HepG2 (cell line): ENCODE measurements around the gene MSMB. TPM values are rescaled to one million over a fixed set of nuclear protein-coding genes. Genes with fewer than 3 reads are reported as not detected.

Source experiments
- ATF2 ChIP-seq: sonication (generic); formaldehyde crosslinking; IDR thresholded peaks from 2 replicates; pipeline ENCODE4 v1.4.0; 2020; ENCODE audit warnings: missing genetic modification reagents
- CBFB ChIP-seq: sonication (generic); formaldehyde crosslinking; IDR thresholded peaks from 2 replicates; pipeline ENCODE4 v1.4.0; 2020; ENCODE audit warnings: missing genetic modification reagents
- GABPA ChIP-seq, 2 experiments: IDR thresholded peaks; 2 replicates each; pipeline ENCODE4 v1.6.1; 2011 to 2016; ENCODE audit warnings: low read depth in 2 of 2, low read length in 1 of 2, missing biosample characterization in 1 of 2, missing genetic modification characterization in 1 of 2
- ISL2 ChIP-seq: sonication (generic); formaldehyde crosslinking; IDR thresholded peaks from 2 replicates; pipeline ENCODE4 v1.5.0; 2020; ENCODE audit warnings: missing genetic modification reagents
- KDM1A ChIP-seq: IDR thresholded peaks from 2 replicates; pipeline ENCODE4 v1.6.1; 2016; ENCODE audit warnings: missing compliant biosample characterization
- LCORL ChIP-seq, 2 experiments: fragments of 450-650 bp in 1 of 2; sonication (generic) in 1 of 2; formaldehyde crosslinking in 1 of 2; IDR thresholded peaks; 2 replicates each; pipeline versions ENCODE4 v1.5.0 to v1.6.1; 2017 to 2020; ENCODE audit warnings: antibody characterized with exemption in 1 of 2, missing genetic modification reagents in 1 of 2
- POGZ ChIP-seq: sonication (generic); formaldehyde crosslinking; IDR thresholded peaks from 2 replicates; pipeline ENCODE4 v1.4.0; 2020; ENCODE audit warnings: mild to moderate bottlenecking, missing genetic modification reagents
- SKIL ChIP-seq: sonication (generic); formaldehyde crosslinking; IDR thresholded peaks from 2 replicates; pipeline ENCODE4 v1.8.0; 2022; ENCODE audit warnings: missing genetic modification reagents, mild to moderate bottlenecking, moderate library complexity, borderline replicate concordance
- SMYD3 ChIP-seq: sonication (generic); formaldehyde crosslinking; IDR thresholded peaks from 2 replicates; pipeline ENCODE4 v1.8.1; 2023; ENCODE audit warnings: mild to moderate bottlenecking, missing genetic modification reagents
- TCF12 ChIP-seq, 2 experiments: fragments of 450-650 bp in 1 of 2; sonication (generic) in 1 of 2; formaldehyde crosslinking in 1 of 2; IDR thresholded peaks; 2 replicates each; pipeline versions ENCODE4 v1.6.1 to v1.8.0; 2017 to 2022; ENCODE audit warnings: antibody characterized with exemption in 1 of 2, mild to moderate bottlenecking in 1 of 2, missing genetic modification reagents in 1 of 2, moderate library complexity in 1 of 2
- TIGD3 ChIP-seq: sonication (generic); formaldehyde crosslinking; IDR thresholded peaks from 2 replicates; pipeline ENCODE4 v1.5.1; 2020; ENCODE audit warnings: mild to moderate bottlenecking, missing genetic modification reagents, borderline replicate concordance
- ZBTB8A ChIP-seq: sonication (generic); formaldehyde crosslinking; IDR thresholded peaks from 2 replicates; pipeline ENCODE4 v1.4.0; 2020; ENCODE audit warnings: mild to moderate bottlenecking, low read depth, missing genetic modification reagents, borderline replicate concordance
- ZKSCAN1 ChIP-seq: fragments of 150-350 bp; IDR thresholded peaks from 2 replicates; pipeline ENCODE4 v1.6.1; 2014; ENCODE audit warnings: low read length
- ZNF224 ChIP-seq: sonication (generic); formaldehyde crosslinking; IDR thresholded peaks from 2 replicates; pipeline ENCODE4 v1.5.0; 2020; ENCODE audit warnings: mild to moderate bottlenecking, missing genetic modification reagents
- ZNF772 ChIP-seq: sonication (generic); formaldehyde crosslinking; IDR thresholded peaks from 2 replicates; pipeline ENCODE4 v1.5.0; 2020; ENCODE audit warnings: mild to moderate bottlenecking, missing genetic modification reagents
- polyA plus RNA-seq, 8 experiments: library from polyadenylated mRNA; depleted of rRNA in 3 of 8; stranded (reverse) in 7 of 8; unstranded in 1 of 8; fragments of >200 nt; fragmentation: Illumina TruSeq in 4 of 8; extraction: Trizol in 4 of 8; gene quantifications; 2 replicates each; pipeline versions ENCODE4 v1.2.1 to v1.2.3, GENCODE V29; 2011 to 2016; ENCODE audit warnings: low read depth in 4 of 8, missing spikeins in 1 of 8, mixed read lengths in 1 of 8; ENCODE audit not compliant: insufficient read depth in 1 of 8
- total RNA-seq, 5 experiments: library from RNA; depleted of rRNA; stranded (reverse); fragments of >200 nt; fragmentation: Illumina TruSeq; extraction: Trizol; gene quantifications; 2 replicates each; pipeline ENCODE4 v1.2.3, GENCODE V29; 2016; ENCODE audit warnings: low read depth in 1 of 5
- TF ChIP-seq, protein P1 (sequence below): sonication (generic); formaldehyde crosslinking; IDR thresholded peaks from 2 replicates; pipeline ENCODE4 v1.8.0; 2022; ENCODE audit warnings: missing genetic modification reagents, low read depth, mild to moderate bottlenecking, borderline replicate concordance
- TF ChIP-seq, protein P2 (sequence below): IDR thresholded peaks from 2 replicates; pipeline ENCODE4 v1.6.1; 2016; ENCODE audit warnings: mild to moderate bottlenecking

MSMB gene
- total and polyA plus RNA-seq, 2 of the 13 experiments (the other 11 are each of a cell fraction or from before 2014, with no cell fraction given), result 0.84 TPM; not detected in 1

DNA sequence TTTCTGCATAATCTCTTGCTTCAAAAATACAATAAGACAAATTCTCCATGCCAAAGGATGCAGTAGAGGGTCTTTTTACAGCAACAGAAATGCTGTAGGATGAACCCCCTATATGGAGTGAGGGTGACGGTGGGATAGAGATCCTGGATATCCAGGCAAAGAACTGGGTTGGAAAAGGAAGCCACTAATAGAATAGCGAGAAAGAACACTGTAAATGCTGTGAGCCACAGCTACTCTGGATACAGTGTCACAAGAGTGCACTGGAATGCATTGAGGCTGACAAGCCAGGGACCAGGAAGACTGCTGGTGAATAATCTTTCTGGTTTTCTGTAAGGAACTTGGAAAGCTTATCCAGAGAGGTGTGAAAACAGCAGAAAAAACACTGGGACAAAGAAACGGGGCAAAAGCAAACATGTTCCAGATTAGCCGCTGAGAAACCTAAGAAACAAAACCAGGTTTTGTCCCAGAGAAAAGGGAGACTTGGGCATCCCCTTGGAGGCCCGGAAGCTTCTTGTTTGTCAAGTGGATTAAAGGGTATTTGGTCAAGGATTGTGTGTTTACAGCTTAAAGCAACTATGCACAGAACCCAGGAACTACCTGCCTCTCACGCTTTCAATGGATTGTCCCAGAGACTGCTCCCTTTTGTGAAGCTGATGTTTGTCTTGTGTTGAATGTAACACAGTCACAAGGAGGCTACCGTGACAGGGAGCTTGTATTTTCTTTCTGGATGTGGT lies 6.2 kb upstream of the MSMB start (continued):
- TF ChIP-seq, protein P1, sequence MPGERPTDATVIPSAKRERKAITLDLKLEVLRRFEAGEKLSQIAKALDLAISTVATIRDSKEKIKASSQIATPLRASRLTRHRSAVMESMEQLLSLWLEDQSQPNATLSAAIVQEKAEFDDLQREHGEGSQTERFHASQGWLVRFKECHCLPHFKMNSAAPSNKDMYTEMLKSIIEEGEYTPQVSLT, result 0 out of 2 replicates have a peak, but pooled peaks have one; percentile 25
- TF ChIP-seq CBFB, result peak; percentile 88
- peak; percentile 99 for TF ChIP-seq ISL2 (CRISPR knock-in tag)
- TF ChIP-seq POGZ (CRISPR knock-in tag), result peak; percentile 65
- TF ChIP-seq TIGD3, result no peak
- 0 out of 2 replicates have a peak, but pooled peaks have one; percentile 28 for TF ChIP-seq ATF2 (CRISPR knock-in tag)
- TF ChIP-seq ZNF772 (CRISPR knock-in tag), result peak; percentile 95
- TF ChIP-seq ZKSCAN1, result no peak
- no peak for TF ChIP-seq LCORL (IDR thresholded peaks at IDR 0.05)
- peak; percentile 75 for TF ChIP-seq LCORL (CRISPR knock-in tag; IDR thresholded peaks at IDR 0.05)
- TF ChIP-seq TCF12 (IDR thresholded peaks at IDR 0.05), result no peak
- TF ChIP-seq TCF12 (CRISPR knock-in tag; IDR thresholded peaks at IDR 0.05), result peak; percentile 94
- TF ChIP-seq SMYD3 (CRISPR knock-in tag), result peak; percentile 78; the same call in 1 of the 2 replicates
- TF ChIP-seq ZBTB8A, result 0 out of 2 replicates have a peak, but pooled peaks have one; percentile 17
- TF ChIP-seq KDM1A (CRISPR knock-in tag), result 0 out of 2 replicates have a peak, but pooled peaks have one; percentile 37
- TF ChIP-seq, protein P2, sequence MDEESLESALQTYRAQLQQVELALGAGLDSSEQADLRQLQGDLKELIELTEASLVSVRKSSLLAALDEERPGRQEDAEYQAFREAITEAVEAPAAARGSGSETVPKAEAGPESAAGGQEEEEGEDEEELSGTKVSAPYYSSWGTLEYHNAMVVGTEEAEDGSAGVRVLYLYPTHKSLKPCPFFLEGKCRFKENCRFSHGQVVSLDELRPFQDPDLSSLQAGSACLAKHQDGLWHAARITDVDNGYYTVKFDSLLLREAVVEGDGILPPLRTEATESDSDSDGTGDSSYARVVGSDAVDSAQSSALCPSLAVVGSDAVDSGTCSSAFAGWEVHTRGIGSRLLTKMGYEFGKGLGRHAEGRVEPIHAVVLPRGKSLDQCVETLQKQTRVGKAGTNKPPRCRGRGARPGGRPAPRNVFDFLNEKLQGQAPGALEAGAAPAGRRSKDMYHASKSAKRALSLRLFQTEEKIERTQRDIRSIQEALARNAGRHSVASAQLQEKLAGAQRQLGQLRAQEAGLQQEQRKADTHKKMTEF, result peak; percentile 96
- TF ChIP-seq SKIL (CRISPR knock-in tag), result peak; percentile 82; the same call in 1 of the 2 replicates
- TF ChIP-seq ZNF224, result peak; percentile 56; the same call in 1 of the 2 replicates
- TF ChIP-seq GABPA (IDR thresholded peaks at IDR 0.05; ENCODE audit: low read depth, low read length), result no peak
- peak; percentile 59; the same call in 1 of the 2 replicates for TF ChIP-seq GABPA (CRISPR knock-in tag; IDR thresholded peaks at IDR 0.05; ENCODE audit: low read depth)
